ENCODE measurements around the gene LSR.

GRCh38 chr19:35271546-35271945 is 22.7 kb downstream of the LSR start:
- TF ChIP-seq, protein P1, sequence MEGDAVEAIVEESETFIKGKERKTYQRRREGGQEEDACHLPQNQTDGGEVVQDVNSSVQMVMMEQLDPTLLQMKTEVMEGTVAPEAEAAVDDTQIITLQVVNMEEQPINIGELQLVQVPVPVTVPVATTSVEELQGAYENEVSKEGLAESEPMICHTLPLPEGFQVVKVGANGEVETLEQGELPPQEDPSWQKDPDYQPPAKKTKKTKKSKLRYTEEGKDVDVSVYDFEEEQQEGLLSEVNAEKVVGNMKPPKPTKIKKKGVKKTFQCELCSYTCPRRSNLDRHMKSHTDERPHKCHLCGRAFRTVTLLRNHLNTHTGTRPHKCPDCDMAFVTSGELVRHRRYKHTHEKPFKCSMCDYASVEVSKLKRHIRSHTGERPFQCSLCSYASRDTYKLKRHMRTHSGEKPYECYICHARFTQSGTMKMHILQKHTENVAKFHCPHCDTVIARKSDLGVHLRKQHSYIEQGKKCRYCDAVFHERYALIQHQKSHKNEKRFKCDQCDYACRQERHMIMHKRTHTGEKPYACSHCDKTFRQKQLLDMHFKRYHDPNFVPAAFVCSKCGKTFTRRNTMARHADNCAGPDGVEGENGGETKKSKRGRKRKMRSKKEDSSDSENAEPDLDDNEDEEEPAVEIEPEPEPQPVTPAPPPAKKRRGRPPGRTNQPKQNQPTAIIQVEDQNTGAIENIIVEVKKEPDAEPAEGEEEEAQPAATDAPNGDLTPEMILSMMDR (IDR thresholded peaks at IDR 0.05): no peak
- no peak for TF ChIP-seq EZH2 (IDR thresholded peaks at IDR 0.05; ENCODE audit: borderline replicate concordance, insufficient read depth, low read depth, low read length, poor library complexity, severe bottlenecking)
